GM12878 (cell line): Measurements from ENCODE around the gene TCF4. TPM values are rescaled to one million over a fixed set of nuclear protein-coding genes. Genes with fewer than 3 reads are reported as not detected.

Experiments used
- ATAC-seq: fragments of 200-7000 bp; cut with Tn5 transposase; 3 replicates; pipeline ENCODE4 v1.9.1; 2020; ENCODE audit warnings: mild to moderate bottlenecking, moderate library complexity
- BruUV-seq: library from RNA; stranded (reverse); fragments of 400-500 nt; replicated peaks from 2 replicates; lab custom pipeline; 2021; lab: Mats Ljungman, UMichigan
- CTCF ChIA-PET: fragments of 300-600 bp; sonication (Branson Sonifier 250); formaldehyde crosslinking; extraction: SDS; loops from one replicate; lab custom pipeline; 2021; ENCODE audit warnings: inconsistent platforms; lab: Yijun Ruan, JAX
- POLR2A ChIA-PET: fragments of 350-600 bp; formaldehyde crosslinking; extraction: SDS; loops from one replicate; lab custom pipeline; 2021; ENCODE audit warnings: inconsistent platforms; lab: Charles Lee
- RAD21 ChIA-PET: fragments of 300-600 bp; sonication (Branson Sonifier 250); formaldehyde crosslinking; loops from one replicate; lab custom pipeline; 2023; ENCODE audit warnings: antibody characterized with exemption; ENCODE audit not compliant: unreplicated experiment; lab: Charles Lee
- SMC1A ChIA-PET: fragments of 300-600 bp; sonication (Branson Sonifier 250); formaldehyde crosslinking; loops from one replicate; lab custom pipeline; 2023; ENCODE audit not compliant: unreplicated experiment, uncharacterized antibody; lab: Charles Lee
- DNase-seq: peaks from one replicate; pipeline ENCODE4 v3.0.0-alpha.2; 2011; ENCODE audit warnings: low read depth, low spot score
- FAIRE-seq: peaks from 3 replicates; lab custom pipeline; 2011; peaks lifted over from hg19 to GRCh38; lab: Jason Lieb, UNC
- H2AFZ ChIP-seq: 2 replicates; pipeline ENCODE4 v1.6.0; 2011; ENCODE audit warnings: low read depth, low read length, control low read depth; ENCODE audit not compliant: control insufficient read depth
- H3K27ac ChIP-seq: 2 replicates; pipeline ENCODE4 v1.5.1; 2011; ENCODE audit warnings: control low read depth; ENCODE audit not compliant: control insufficient read depth, insufficient read depth
- H3K27me3 ChIP-seq, 2 experiments: replicated peaks in 1 of 2; 2 replicates each; pipeline versions ENCODE4 v1.6.0 to v1.6.1; 2011; ENCODE audit warnings: low read length in 1 of 2; ENCODE audit not compliant: control insufficient read depth in 2 of 2, insufficient read depth in 2 of 2
- H3K36me3 ChIP-seq, 2 experiments: 2 replicates each; pipeline ENCODE4 v1.5.1; 2011; ENCODE audit warnings: low read length in 1 of 2; ENCODE audit not compliant: control insufficient read depth in 2 of 2, insufficient read depth in 2 of 2
- H3K4me1 ChIP-seq: 2 replicates; pipeline ENCODE4 v1.6.1; 2011; ENCODE audit warnings: mild to moderate bottlenecking, low read length, moderate library complexity, mixed read lengths; ENCODE audit not compliant: control insufficient read depth, insufficient read depth
- H3K4me2 ChIP-seq: 2 replicates; pipeline ENCODE4 v1.6.0; 2011; ENCODE audit warnings: control low read depth; ENCODE audit not compliant: control insufficient read depth, insufficient read depth
- H3K4me3 ChIP-seq: fragments of 200-600 bp; sonication (generic); 2 replicates; pipeline ENCODE4 v1.5.1; 2016
- H3K79me2 ChIP-seq: 2 replicates; pipeline ENCODE4 v1.6.0; 2011; ENCODE audit warnings: low read length; ENCODE audit not compliant: control insufficient read depth, insufficient read depth
- H3K9ac ChIP-seq: 2 replicates; pipeline ENCODE4 v1.8.0; 2011; ENCODE audit warnings: low read length, control low read depth, mixed read lengths; ENCODE audit not compliant: control insufficient read depth, insufficient read depth
- H3K9me3 ChIP-seq: replicated peaks from 3 replicates; pipeline ENCODE4 v1.5.1; 2011; ENCODE audit warnings: mild to moderate bottlenecking, low read length; ENCODE audit not compliant: control insufficient read depth, insufficient read depth
- H4K20me1 ChIP-seq: 2 replicates; pipeline ENCODE4 v1.6.0; 2011; ENCODE audit not compliant: control insufficient read depth, insufficient read depth
- ATF7 ChIP-seq: fragments of 450-650 bp; IDR thresholded peaks from 2 replicates; pipeline ENCODE4 v1.6.1; 2016; ENCODE audit warnings: low read depth, mild to moderate bottlenecking
- BACH1 ChIP-seq: fragments of 450-650 bp; IDR thresholded peaks from 2 replicates; pipeline ENCODE4 v1.6.1; 2017; ENCODE audit warnings: mild to moderate bottlenecking, borderline replicate concordance
- BRCA1 ChIP-seq: IDR thresholded peaks from 2 replicates; pipeline ENCODE4 v1.6.1; 2011; ENCODE audit warnings: low read depth, low read length, improper control_type of control experiment
- HDGF ChIP-seq: fragments of 450-650 bp; IDR thresholded peaks from 2 replicates; pipeline ENCODE4 v1.6.1; 2016; ENCODE audit warnings: antibody characterized with exemption
- JUND ChIP-seq: IDR thresholded peaks from 2 replicates; pipeline ENCODE4 v1.6.1; 2012; ENCODE audit warnings: low read depth, mild to moderate bottlenecking, low read length, improper control_type of control experiment, moderate library complexity
- NR2C2 ChIP-seq: IDR thresholded peaks from 2 replicates; pipeline ENCODE4 v1.6.1; 2011; ENCODE audit warnings: borderline replicate concordance, low read depth; ENCODE audit not compliant: control insufficient read depth, insufficient read length
- PML ChIP-seq: IDR thresholded peaks from 2 replicates; pipeline ENCODE4 v1.6.1; 2012; ENCODE audit warnings: low read length, inconsistent platforms
- POU2F2 ChIP-seq: IDR thresholded peaks from 3 replicates; pipeline ENCODE4 v1.6.1; 2011; ENCODE audit warnings: low read depth, mild to moderate bottlenecking, low read length, borderline replicate concordance
- RUNX3 ChIP-seq: IDR thresholded peaks from 2 replicates; pipeline ENCODE4 v1.6.1; 2012; ENCODE audit warnings: low read length, inconsistent platforms
- TCF7 ChIP-seq: IDR thresholded peaks from 2 replicates; pipeline ENCODE4 v1.6.1; 2014; ENCODE audit warnings: antibody characterized with exemption, borderline replicate concordance
- whole genome bisulfite sequencing: methylation state at CpG from one replicate; pipeline ENCODE4 v1.1.6; 2016; ENCODE audit warnings: low lambda C conversion rate; ENCODE audit not compliant: insufficient replicate concordance, insufficient coverage; ENCODE audit errors: missing lambda C conversion rate; 5-methylcytosine and 5-hydroxymethylcytosine counted together
- in situ Hi-C: fragments of 300-500 bp; cut with MboI; formaldehyde crosslinking; loops from 9 replicates; pipeline ENCODE4 v1.14.3; 2018; ENCODE audit warnings: mixed read lengths
- intact Hi-C: fragments of 100-400 bp; cut with micrococcal nuclease; formaldehyde crosslinking; loops from one replicate; pipeline ENCODE4 v1.14.2; 2022; ENCODE audit not compliant: unreplicated experiment
- polyA plus RNA-seq, 11 experiments: library from polyadenylated mRNA; depleted of rRNA in 4 of 11; unstranded in 6 of 11; stranded (reverse) in 5 of 11; fragments of >200 nt; fragmentation: Nextera tagmentation in 4 of 11; fragmentation: Illumina TruSeq in 1 of 11; extraction: Ambion mirVana in 4 of 11; extraction: Trizol in 1 of 11; gene quantifications; 1 replicate in 1 of 11; 2 replicates in 10 of 11; pipeline versions ENCODE4 v1.2.1 to v1.2.3, GENCODE V29; 2011 to 2016; ENCODE audit warnings: inconsistent platforms in 2 of 11, missing spikeins in 2 of 11, low read depth in 1 of 11
- total RNA-seq, 4 experiments: library from RNA; depleted of rRNA in 3 of 4; stranded (reverse); fragments of >200 nt in 3 of 4; fragmentation: Illumina TruSeq in 1 of 4; extraction: Trizol in 1 of 4; gene quantifications; 2 replicates each; pipeline versions ENCODE4 v1.2.1 to v1.2.3, GENCODE V29; 2013 to 2021
- TF ChIP-seq, protein P1 (sequence below): fragments of 150-350 bp; IDR thresholded peaks from 2 replicates; pipeline ENCODE4 v1.6.1; 2014; ENCODE audit warnings: mild to moderate bottlenecking, low read depth, low read length
- TF ChIP-seq, protein P2 (sequence below): fragments of 450-650 bp; formaldehyde crosslinking; IDR thresholded peaks from 2 replicates; pipeline ENCODE4 v1.4.0; 2022; ENCODE audit warnings: mild to moderate bottlenecking, moderate library complexity
- TF ChIP-seq, protein P3 (sequence below): fragments of 450-650 bp; IDR thresholded peaks from 2 replicates; pipeline ENCODE4 v1.6.1; 2017; ENCODE audit warnings: borderline replicate concordance
- TF ChIP-seq, protein P4 (sequence below): IDR thresholded peaks from 2 replicates; pipeline ENCODE4 v1.6.1; 2011; ENCODE audit warnings: borderline replicate concordance, low read depth, mild to moderate bottlenecking, moderate library complexity, mixed read lengths, low read length; ENCODE audit not compliant: insufficient read depth; ENCODE audit errors: extremely low read length

TCF4 gene
- total and polyA plus RNA-seq, 10 of the 15 experiments (the other 5 are each of a cell fraction or from before 2014, with no cell fraction given) = 15.2 to 94.0 (median 31.5) TPM

DNA sequence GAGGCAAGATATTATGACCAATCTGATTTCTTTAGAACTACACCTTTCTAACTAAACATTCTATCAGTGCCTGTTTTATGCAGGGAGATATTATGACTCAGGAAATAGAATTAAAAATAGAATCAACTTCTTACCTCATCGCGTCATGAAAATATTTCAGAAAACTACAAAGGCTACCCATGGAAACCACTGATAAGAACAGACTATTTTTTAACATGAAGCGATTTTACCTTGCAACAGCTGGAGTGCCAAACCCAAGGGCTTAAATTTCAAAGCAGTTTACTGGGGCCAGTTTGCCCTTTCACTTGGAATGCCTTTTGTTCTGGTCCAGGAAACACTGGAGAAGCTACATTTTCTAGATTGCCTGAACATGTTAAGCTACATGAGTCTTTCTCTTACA lies 323.9 kb downstream of the TCF4 start:
- intact Hi-C loops = no loop called here
- no peak for ATAC-seq
- no peaks in the 10 kb centered on the region for H4K20me1 ChIP-seq
- peak overlapping the region; percentile 27; the same call in 1 of the 2 replicates for H3K4me2 ChIP-seq
- H3K9ac ChIP-seq = no peak overlapping the region
- H3K4me3 ChIP-seq = no peak overlapping the region
- peaks cover 33% of the 10 kb centered on the region for H3K79me2 ChIP-seq
- in situ Hi-C loops = no loop called here
- CTCF ChIA-PET = interaction anchor here (1.0 to 1.4 kb wide), 6 partner anchors 8 to 31 kb away, joined by 3 to 5 read pairs (median 4); no protein-coding TSS in a partner anchor
- peaks cover 10 to 57% of the 10 kb centered on the region in 2 experiments for H3K36me3 ChIP-seq
- H3K27ac ChIP-seq = peak overlapping the region; percentile 41
- H3K4me1 ChIP-seq = peaks cover 50% of the 10 kb centered on the region
- peak; percentile 61 for FAIRE-seq
- H3K9me3 ChIP-seq = no peaks in the 10 kb centered on the region
- no TSS peak for BruUV-seq
- H2AFZ ChIP-seq = no peak overlapping the region
- H3K27me3 ChIP-seq = no peaks in the 10 kb centered on the region
- SMC1A ChIA-PET = interaction anchor here (0.7 to 4.6 kb wide), 11 partner anchors 10 to 237 kb away, joined by 3 to 42 read pairs (median 5); no protein-coding TSS in a partner anchor
- no peak for DNase-seq
- RAD21 ChIA-PET = interaction anchor here (0.6 to 2.5 kb wide), 6 partner anchors 13 to 59 kb away, joined by 3 to 14 read pairs (median 4); no protein-coding TSS in a partner anchor
- POLR2A ChIA-PET = interaction anchor here (0.6 to 1.1 kb wide), 3 partner anchors 22 to 241 kb away, joined by 3 to 7 read pairs (median 3); no protein-coding TSS in a partner anchor
- 2% methylated on average over 3 of the region's 3 CpGs for WGBS
- TF ChIP-seq RUNX3 (peak; percentile 69), TCF7 (peak; percentile 64; the same call in 1 of the 2 replicates), BACH1 (no peak), PML (no peak), BRCA1 (no peak), HDGF (no peak), POU2F2 (no peak), ATF7 (no peak), NR2C2 (no peak), JUND (no peak)
- TF ChIP-seq, protein P1, sequence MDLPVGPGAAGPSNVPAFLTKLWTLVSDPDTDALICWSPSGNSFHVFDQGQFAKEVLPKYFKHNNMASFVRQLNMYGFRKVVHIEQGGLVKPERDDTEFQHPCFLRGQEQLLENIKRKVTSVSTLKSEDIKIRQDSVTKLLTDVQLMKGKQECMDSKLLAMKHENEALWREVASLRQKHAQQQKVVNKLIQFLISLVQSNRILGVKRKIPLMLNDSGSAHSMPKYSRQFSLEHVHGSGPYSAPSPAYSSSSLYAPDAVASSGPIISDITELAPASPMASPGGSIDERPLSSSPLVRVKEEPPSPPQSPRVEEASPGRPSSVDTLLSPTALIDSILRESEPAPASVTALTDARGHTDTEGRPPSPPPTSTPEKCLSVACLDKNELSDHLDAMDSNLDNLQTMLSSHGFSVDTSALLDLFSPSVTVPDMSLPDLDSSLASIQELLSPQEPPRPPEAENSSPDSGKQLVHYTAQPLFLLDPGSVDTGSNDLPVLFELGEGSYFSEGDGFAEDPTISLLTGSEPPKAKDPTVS = no peak
- TF ChIP-seq, protein P2, sequence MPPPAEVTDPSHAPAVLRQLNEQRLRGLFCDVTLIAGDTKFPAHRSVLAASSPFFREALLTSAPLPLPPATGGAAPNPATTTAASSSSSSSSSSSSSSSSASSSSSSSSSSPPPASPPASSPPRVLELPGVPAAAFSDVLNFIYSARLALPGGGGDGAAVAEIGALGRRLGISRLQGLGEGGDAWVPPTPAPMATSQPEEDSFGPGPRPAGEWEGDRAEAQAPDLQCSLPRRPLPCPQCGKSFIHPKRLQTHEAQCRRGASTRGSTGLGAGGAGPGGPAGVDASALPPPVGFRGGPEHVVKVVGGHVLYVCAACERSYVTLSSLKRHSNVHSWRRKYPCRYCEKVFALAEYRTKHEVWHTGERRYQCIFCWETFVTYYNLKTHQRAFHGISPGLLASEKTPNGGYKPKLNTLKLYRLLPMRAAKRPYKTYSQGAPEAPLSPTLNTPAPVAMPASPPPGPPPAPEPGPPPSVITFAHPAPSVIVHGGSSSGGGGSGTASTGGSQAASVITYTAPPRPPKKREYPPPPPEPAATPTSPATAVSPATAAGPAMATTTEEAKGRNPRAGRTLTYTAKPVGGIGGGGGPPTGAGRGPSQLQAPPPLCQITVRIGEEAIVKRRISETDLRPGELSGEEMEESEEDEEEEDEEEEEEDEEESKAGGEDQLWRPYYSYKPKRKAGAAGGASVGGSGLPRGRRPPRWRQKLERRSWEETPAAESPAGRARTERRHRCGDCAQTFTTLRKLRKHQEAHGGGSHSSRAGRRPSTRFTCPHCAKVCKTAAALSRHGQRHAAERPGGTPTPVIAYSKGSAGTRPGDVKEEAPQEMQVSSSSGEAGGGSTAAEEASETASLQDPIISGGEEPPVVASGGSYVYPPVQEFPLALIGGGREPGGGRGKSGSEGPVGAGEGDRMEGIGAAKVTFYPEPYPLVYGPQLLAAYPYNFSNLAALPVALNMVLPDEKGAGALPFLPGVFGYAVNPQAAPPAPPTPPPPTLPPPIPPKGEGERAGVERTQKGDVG (CRISPR knock-in tag) = no peak
- TF ChIP-seq, protein P3, sequence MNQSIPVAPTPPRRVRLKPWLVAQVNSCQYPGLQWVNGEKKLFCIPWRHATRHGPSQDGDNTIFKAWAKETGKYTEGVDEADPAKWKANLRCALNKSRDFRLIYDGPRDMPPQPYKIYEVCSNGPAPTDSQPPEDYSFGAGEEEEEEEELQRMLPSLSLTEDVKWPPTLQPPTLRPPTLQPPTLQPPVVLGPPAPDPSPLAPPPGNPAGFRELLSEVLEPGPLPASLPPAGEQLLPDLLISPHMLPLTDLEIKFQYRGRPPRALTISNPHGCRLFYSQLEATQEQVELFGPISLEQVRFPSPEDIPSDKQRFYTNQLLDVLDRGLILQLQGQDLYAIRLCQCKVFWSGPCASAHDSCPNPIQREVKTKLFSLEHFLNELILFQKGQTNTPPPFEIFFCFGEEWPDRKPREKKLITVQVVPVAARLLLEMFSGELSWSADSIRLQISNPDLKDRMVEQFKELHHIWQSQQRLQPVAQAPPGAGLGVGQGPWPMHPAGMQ = no peak
- TF ChIP-seq, protein P4, sequence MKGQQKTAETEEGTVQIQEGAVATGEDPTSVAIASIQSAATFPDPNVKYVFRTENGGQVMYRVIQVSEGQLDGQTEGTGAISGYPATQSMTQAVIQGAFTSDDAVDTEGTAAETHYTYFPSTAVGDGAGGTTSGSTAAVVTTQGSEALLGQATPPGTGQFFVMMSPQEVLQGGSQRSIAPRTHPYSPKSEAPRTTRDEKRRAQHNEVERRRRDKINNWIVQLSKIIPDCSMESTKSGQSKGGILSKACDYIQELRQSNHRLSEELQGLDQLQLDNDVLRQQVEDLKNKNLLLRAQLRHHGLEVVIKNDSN = no peak
